NT2/D1 (cell line): Measurements from ENCODE around the gene RSAD2.

ENCODE experiments used
- SUZ12 ChIP-seq: IDR thresholded peaks from 2 replicates; pipeline ENCODE4 v1.6.1; 2011; ENCODE audit not compliant: insufficient read length, insufficient read depth; ENCODE audit errors: extremely low read depth
- YY1 ChIP-seq: IDR thresholded peaks from 2 replicates; pipeline ENCODE4 v1.6.1; 2011; ENCODE audit not compliant: insufficient read length, insufficient read depth

- TF ChIP-seq SUZ12 (no peak), YY1 (no peak)
Observed at GRCh38 chr2:6879011-6879410, 1.4 kb downstream of the RSAD2 start.
